ENCODE data around the gene GSTA4.
"Not testable (repeated sequence)": the region's sequence is repeated elsewhere in the genome, so short reads cannot be mapped to it uniquely, and the experiment has no call there.

Gene GSTA4

DNA sequence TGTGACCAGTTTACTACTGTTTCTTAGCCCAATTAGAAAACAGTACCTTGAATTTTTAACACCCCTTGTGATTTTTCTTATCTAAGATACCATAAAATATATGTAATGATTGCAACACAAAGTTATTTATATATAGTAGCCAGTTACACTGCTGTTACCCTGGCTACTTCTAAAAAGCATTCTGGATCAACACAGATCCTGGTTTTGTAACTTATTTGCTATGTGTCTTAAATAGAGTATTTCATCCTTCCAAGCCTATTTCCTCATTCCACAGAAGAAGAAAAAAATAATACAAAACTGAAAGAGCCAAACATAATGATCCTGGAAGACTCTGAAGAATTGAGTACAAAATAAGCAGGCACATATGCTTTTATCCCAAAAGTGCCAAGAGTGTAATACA is 19.0 kb upstream of the GSTA4 start:
- DNase-seq (ENCODE audit: low spot score), result no peak

- DNase-seq (ENCODE audit: low spot score), result no peak
These were observed 16.9 kb upstream of the GSTA4 start for GRCh38 chr6:53011979-53012378.

DNA sequence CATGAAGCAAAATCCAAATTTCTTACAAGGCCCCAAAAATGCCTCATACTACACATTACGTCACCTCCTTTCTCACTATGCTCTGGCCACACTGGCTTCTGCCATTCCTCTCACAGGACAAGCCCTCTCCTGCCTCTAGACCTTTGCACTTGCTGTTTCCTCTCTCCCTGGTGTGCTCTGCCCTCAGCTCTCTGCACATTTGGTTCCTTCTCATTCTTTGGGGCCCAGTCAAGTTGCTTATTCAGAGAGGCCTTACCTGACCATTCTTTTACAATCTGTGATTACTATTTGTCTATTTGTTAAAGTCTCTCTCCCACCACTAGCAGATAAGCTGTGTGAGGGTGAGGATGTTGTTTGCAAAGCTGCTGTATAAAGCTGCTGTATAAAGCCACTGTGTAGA is 15.4 kb upstream of the GSTA4 start:
- DNase-seq (ENCODE audit: low spot score), result no peak

- no peak for DNase-seq (ENCODE audit: low spot score)
These were observed 14.4 kb upstream of the GSTA4 start for GRCh38 chr6:53009511-53009910.

DNA sequence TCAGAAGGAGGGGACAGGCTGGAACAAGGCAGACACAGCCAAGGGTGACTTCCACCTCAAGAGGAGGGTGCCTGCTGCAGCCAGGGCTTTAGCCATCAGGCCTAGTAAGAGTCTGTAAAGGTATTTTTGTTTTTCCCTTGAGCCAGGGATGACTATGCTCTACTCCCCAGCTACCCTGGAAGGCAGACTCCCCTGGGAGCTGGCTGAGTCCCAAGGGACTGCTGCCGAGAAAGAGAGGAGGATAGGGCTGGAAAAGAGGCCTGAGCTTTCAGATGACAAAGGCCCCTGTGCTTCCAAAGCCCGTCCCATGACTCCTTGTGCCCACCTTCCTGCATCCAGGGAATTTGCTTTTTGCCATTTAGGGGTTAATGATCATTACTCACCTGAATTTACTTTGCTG is 14.0 kb upstream of the GSTA4 start:
- DNase-seq (ENCODE audit: low spot score), result no peak

DNA sequence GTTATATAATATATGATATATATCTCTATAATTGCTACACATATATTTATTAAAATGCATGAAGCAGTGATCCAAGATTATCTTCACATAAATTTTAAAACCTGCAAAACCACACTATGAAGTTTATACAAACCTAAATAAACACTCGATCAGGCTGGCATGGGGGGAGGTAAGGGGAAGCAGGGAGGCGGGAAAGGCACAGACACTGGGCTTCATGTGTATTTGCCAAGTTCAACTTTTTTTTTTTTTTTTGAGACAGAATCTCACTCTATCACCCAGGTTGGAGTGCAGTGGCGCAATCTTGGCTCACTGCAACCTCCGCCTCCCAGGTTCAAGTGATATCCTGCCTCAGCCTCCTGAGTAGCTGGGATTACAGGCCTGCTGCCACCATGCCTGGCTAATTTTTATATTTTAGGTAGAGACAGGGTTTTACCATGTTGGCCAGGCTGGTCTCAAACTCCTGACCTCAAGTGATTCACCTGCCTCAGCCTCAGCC is 13.2 kb upstream of the GSTA4 start:
- DNase-seq (ENCODE audit: low spot score), result not testable (repeated sequence)

DNA sequence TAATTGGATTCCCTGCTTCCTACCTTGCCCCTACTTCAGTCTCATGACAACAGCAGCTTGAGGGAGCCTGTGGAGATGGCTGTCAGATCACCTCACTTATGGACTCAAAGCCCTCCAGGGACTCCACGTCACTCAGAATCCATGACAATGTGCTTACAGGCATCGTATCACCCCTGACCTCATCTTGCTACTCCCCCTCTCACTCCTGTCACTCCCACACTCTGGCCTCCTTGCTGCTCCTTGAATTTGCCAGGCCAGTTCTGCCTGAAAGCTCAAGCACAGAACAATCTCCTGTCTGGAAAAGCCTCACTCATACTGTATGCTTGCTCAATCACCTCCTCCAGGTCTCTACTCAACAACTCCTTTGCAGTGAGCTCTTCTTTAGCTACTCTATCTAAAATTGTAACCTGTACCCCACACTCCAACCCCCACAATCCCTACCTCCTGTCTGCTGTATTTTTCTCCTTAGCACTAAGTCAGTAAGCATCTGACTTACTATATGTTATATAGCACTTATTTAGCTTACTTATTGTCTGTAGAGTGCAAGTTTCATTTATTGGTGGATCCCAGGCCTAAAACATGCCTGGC is 10.7 kb upstream of the GSTA4 start:
- no peak for DNase-seq (ENCODE audit: low spot score)

- no peak for DNase-seq (ENCODE audit: low spot score)
These were observed 4.4 kb upstream of the GSTA4 start for GRCh38 chr6:52999456-52999855.

DNA sequence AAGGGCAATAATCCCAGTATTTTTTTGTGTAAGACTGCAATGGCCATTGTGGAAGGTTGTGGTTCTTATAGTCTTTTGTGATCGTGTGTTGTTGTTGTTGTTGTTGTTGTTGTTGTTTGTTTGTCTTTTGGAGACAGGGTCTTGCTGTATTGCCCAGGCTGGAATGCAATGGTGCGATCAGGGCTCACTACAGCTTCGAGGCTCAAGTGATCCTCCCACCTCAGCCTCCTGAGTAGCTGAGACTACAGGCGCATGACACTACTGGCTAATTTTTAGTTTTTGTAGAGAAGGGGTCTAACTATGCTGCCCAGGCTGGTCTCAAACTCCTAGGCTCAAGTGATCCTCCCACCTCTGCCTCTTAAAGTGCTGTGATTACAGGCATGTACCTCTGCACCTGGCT is 3.5 kb upstream of the GSTA4 start:
- no peak for DNase-seq (ENCODE audit: low spot score)

DNA sequence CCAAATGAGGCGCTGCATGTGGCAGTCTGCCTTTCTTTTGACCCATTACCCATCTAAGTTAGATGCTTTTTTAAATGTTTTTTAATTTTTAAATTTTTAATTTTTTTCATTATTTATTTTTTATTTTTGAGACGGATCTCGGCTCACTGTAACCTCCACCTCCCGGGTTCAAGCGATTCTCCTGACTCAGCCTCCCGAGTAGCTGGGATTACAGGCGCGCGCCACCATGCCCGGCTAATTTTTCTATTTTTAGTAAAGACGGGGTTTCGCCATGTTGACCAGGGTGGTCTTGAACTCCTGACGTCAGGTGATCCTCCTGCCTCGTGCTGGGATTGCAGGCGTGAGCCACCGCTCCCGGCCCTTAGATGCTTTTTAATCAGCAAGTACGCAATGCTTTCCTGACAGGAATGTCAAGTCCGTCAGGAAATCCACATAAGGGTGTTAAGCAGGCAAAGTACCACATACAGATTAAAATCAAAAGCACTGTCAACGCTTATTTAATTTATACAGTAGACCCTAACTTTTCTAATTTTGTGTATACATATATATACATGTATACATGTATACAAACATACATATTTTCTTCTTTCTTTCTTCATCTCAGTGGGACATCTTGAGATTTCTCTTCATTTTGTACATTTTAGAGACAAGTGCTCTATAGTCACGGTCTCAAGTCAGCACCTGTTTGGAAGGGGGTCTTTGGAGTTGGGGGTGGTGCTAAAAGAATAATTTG is 995 bp upstream of the GSTA4 start:
- peak; percentile 75 for DNase-seq (ENCODE audit: low spot score)

DNA sequence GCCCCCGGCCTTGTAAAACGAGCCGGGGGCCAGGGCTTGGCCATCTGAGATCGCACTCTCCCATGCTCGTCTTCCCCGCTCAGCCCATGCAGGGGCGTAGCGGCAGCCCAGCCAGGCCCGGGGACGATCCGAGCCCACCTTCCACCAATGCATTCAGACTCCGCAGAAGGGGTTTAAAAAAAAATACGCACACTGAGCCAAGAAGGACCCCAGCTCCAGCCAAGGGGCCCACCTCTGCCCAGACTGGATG is 320 bp downstream of the GSTA4 start:
- DNase-seq (ENCODE audit: low spot score), result peak; percentile 66

DNA sequence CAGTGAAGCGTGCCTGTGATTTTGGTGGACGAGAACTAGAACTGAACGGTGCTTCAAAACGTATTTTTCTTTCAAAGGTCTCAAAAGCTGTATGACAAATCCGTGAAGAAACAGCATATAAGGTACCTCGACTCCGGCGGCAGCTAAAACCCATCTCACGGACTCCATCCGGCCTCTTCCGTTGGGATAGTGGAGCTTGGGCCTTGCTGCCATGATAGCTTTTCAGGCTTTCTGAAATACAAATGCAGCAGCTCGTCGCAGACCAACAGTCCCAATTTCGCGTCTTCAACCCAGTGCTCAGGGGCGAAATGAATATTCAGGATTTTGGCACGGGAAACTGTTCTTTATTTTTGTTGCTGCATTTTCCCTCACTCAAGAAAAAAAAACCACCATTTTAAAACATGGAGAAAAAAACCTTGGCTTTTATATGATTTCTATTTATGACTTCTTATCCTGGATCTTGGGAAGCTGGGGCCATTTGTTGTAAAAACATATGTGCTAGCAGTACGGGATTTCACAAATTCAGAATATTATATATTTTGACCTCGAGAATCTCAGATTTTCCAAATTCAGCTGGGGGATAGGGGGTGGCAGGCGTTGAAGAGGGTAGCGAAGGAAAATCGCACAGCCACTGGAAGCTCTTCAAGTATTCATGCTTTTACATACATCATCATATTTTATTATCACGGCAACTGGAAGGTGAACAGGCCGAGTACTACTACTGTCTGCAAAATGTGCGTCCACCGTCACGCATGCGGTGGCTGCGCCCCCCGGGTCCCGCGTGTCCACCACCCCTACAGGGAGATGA is 849 bp downstream of the GSTA4 start:
- DNase-seq (ENCODE audit: low spot score), result peak; percentile 66

DNA sequence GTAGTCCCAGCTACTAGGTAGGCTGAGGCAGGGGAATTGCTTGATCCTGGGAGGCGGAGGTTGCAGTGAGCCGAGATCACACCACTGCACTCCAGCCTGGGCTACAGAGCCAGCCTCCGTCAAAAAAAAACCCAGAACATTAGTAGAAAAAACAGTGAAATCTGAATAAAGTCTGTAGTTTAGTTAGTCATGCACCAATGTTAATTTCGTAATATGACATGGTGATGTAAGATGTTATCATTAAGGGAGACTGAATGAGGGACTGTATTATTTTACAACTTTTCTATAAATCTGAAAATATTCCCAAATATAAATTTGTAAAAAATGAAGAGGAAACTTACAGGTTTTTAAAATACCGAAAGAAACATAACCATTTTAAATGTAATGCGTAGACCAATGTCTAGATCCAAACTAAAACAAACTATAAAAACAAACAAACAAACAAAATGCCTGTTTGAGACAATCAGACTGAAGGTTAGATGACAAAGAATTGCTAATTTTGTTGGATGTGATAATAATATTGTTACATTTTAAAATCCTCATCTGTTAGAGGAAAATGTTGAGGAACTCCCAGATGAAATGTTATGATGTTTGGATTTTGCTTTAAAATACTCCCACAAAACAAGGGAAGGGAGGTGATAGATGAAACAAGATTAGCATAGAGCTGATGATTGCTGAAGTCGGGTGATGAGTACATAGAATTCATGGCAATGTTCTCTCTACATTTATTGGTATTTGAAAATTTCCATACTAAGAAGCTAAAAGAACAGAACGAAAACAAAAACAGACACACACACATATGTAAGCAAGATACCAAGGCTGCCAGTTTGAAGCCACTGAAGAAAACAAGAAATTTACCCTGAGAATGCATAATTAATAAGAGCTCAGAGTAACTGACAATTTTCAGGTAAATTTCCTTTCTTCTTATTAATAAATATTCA is 1.8 kb downstream of the GSTA4 start:
- DNase-seq (ENCODE audit: low spot score), result peak; percentile 16

DNA sequence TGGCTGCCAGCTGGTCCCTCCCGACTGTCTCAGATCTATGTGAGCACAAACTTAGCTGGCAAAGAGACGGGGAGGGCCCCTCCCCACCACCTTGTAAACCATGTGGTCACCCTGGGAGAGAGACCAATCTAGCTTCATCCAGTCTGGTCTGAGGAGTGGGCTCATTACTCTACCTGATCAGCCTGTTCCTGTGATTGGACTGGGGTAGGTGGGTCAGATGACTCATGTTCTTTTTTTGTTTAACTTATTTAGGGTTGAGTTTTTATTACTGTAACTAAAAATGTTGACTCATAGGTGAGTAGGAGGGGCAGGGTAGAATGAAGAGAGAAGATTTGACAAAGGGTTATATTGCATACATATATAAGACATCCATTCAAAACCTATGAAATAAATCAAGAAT is 4.7 kb downstream of the GSTA4 start:
- DNase-seq (ENCODE audit: low spot score), result no peak

DNA sequence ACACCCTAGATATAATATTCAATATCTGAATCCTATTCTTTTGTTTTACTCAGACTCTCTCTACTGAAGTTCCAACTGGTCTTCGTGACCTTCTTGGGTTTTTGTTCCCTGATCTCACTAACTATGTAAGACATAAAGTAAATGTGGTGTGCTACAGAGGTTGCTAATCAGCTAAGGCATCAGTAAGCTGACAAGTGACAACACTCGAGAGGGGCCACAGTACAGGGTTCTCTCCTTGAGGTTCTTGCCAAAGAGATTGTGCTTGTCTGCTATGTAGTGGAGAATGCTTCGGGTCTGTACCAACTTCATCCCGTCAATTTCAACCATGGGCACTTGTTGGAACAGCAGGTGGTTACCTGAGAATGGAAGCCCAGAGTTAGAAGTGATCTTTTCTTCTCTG is 9.9 kb downstream of the GSTA4 start:
- DNase-seq (ENCODE audit: low spot score), result no peak

GRCh38 chr6:52984247-52984646 is 10.8 kb downstream of the GSTA4 start:
- no peak for DNase-seq (ENCODE audit: low spot score)

GRCh38 chr6:52983159-52983848 is 11.8 kb downstream of the GSTA4 start:
- no peak for DNase-seq (ENCODE audit: low spot score)

- no peak for DNase-seq (ENCODE audit: low spot score)
These were observed 12.4 kb downstream of the GSTA4 start for GRCh38 chr6:52982680-52983079.

DNA sequence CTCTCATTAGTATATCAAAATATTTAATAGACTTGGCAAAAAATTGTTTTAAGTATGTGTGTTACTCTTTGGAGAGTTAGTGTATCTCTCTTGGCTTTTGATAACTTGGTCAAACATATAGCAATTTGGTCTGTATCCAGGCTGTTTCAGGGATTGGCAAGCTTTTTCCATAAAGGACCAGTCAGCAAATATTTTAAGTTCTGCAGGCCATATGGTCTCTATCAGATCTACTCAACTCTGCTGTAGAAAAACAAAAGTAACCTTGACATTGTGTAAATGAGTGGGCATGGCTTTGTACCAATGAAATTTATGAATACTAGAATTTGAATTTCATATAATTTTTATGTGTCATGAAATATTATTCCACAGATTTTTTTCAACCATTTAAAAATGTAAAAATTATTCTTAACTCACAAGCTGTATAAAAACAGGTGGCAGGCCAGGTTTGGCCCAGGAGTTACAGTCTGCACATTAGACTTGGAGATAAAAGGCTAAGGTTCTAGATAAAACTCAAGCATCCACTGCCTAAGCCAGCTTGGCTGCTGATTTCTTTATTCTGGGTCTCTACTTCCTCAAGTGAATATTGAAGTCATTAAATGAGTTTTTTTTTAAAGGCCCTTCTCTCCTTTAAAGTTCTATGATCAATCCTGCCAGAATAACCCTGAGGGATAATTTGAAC is 13.7 kb downstream of the GSTA4 start:
- no peak for DNase-seq (ENCODE audit: low spot score)

DNA sequence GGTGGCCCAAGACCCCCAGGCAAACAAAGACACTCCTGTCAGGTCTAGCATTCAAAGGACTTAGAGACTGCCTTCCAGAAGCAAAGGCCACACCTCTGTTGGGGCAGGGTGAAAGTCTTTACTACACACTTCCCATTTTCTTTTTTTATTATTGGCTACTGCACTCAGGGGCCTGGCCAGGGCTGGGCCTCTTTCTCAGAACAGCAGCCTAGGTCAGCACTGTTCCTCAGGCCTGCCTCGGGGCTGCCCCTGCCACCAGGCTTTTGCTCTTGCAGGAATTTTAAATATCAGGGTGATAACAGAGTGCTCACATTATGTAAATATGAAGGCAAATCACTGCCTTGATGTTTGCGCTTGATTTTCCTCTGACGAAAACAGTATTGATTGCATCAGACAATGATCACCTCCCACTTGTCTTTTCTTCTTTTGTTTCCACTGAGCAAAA is 18.5 kb downstream of the GSTA4 start:
- DNase-seq (ENCODE audit: low spot score), result peak; percentile 25

DNA sequence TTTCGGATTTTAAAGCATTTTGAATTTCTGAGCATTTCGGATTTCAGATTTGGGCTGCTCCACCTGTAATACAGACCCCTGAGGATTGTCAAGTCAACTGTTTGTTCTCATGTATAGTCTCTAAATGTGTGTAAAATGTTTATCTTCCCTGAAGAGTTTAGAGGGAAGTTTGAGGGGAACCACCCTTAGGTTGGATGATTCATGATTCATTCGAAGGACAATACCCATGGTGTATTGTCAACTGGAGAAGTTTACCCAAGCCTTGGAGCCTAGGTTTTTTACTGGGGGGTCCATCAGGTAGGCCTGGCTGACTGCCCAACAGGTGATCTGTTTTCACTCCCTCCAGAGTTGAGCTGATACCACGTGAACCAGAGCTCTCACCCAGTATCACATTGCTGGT is 18.9 kb downstream of the GSTA4 start:
- DNase-seq (ENCODE audit: low spot score), result no peak
